OCI-LY7 (cell line): ENCODE results near the gene NDUFAF4. TPM values are rescaled to one million over a fixed set of nuclear protein-coding genes. Genes with fewer than 3 reads are reported as not detected.

Experiments used
- BruUV-seq: library from RNA; stranded (reverse); fragments of 400-500 nt; replicated peaks from 2 replicates; lab custom pipeline; 2021; lab: Mats Ljungman, UMichigan
- CTCF ChIA-PET: fragments of 300-600 bp; sonication (Branson Sonifier 250); formaldehyde crosslinking; loops from one replicate; lab custom pipeline; 2022; ENCODE audit warnings: antibody characterized with exemption; ENCODE audit not compliant: unreplicated experiment; lab: Charles Lee
- POLR2A ChIA-PET: fragments of 300-600 bp; sonication (Branson Sonifier 250); formaldehyde crosslinking; loops from one replicate; lab custom pipeline; 2022; ENCODE audit warnings: antibody characterized with exemption; lab: Charles Lee
- DNase-seq: peaks from one replicate; pipeline ENCODE4 v3.0.0-alpha.2; 2015; ENCODE audit warnings: low spot score
- H2AFZ ChIP-seq: fragments of 200-600 bp; sonication (generic), shearing (Covaris generic); 2 replicates; pipeline ENCODE4 v1.6.1; 2014; ENCODE audit warnings: mild to moderate bottlenecking, antibody characterized with exemption, low read length, moderate library complexity
- H3K27ac ChIP-seq: fragments of 200-600 bp; sonication (generic); 2 replicates; pipeline ENCODE4 v1.5.1; 2014; ENCODE audit warnings: mixed run types, low read depth, mild to moderate bottlenecking, moderate library complexity, low read length, inconsistent platforms; ENCODE audit not compliant: poor library complexity, severe bottlenecking
- H3K36me3 ChIP-seq: fragments of 200-600 bp; sonication (generic); 2 replicates; pipeline ENCODE4 v1.6.1; 2014; ENCODE audit warnings: mild to moderate bottlenecking, antibody characterized with exemption, low read length, moderate library complexity, mixed read lengths; ENCODE audit not compliant: insufficient read depth
- H3K4me1 ChIP-seq: fragments of 200-600 bp; sonication (generic); 2 replicates; pipeline ENCODE4 v1.5.1; 2014; ENCODE audit warnings: mild to moderate bottlenecking, low read length; ENCODE audit not compliant: insufficient read depth, poor library complexity, severe bottlenecking
- H3K4me2 ChIP-seq: fragments of 200-600 bp; sonication (generic); 2 replicates; pipeline ENCODE4 v1.6.1; 2014; ENCODE audit warnings: mild to moderate bottlenecking, low read length
- H3K4me3 ChIP-seq: fragments of 200-600 bp; sonication (generic); 2 replicates; pipeline ENCODE4 v1.5.1; 2014; ENCODE audit warnings: mild to moderate bottlenecking, low read depth, low read length; ENCODE audit not compliant: poor library complexity, severe bottlenecking
- H3K79me2 ChIP-seq: fragments of 200-600 bp; sonication (generic); 2 replicates; pipeline ENCODE4 v1.6.1; 2016; ENCODE audit warnings: low read depth, mild to moderate bottlenecking, low read length, moderate library complexity, mixed read lengths; ENCODE audit not compliant: insufficient read depth
- H3K9me2 ChIP-seq: fragments of 200-600 bp; sonication (generic); 2 replicates; pipeline ENCODE4 v1.6.1; 2016; ENCODE audit warnings: mild to moderate bottlenecking, low read length, mixed read lengths; ENCODE audit not compliant: insufficient read depth
- H3K9me3 ChIP-seq: fragments of 200-600 bp; sonication (generic); 2 replicates; pipeline ENCODE4 v1.6.1; 2014; ENCODE audit warnings: mild to moderate bottlenecking, mixed run types, low read length, mixed read lengths
- H4K20me1 ChIP-seq: fragments of 200-600 bp; sonication (generic); 2 replicates; pipeline ENCODE4 v1.6.1; 2014; ENCODE audit warnings: mild to moderate bottlenecking, antibody characterized with exemption, low read length, moderate library complexity, mixed read lengths; ENCODE audit not compliant: insufficient read depth
- EZH2phosphoT487 ChIP-seq: fragments of 200-600 bp; sonication (generic); IDR thresholded peaks from 2 replicates; pipeline ENCODE4 v1.6.1; 2018; ENCODE audit warnings: low read depth, borderline replicate concordance, mild to moderate bottlenecking, mixed run types, antibody characterized with exemption, low read length, moderate library complexity, mixed read lengths
- intact Hi-C: fragments of 100-400 bp; cut with micrococcal nuclease; formaldehyde crosslinking; loops from one replicate; pipeline ENCODE4 v1.10.0; 2022; ENCODE audit not compliant: unreplicated experiment
- total RNA-seq, 2 experiments: library from RNA; depleted of rRNA in 1 of 2; stranded (reverse); fragments of >200 nt in 1 of 2; shearing (Covaris generic) in 1 of 2; gene quantifications; 2 replicates each; pipeline ENCODE4 v1.2.3, GENCODE V29; 2014 to 2022
- TF ChIP-seq, protein P1 (sequence below): fragments of 200-600 bp; sonication (generic); conservative IDR thresholded peaks from 2 replicates; pipeline ENCODE4 v1.5.1; 2014; ENCODE audit warnings: mild to moderate bottlenecking, antibody characterized with exemption, low read length, moderate library complexity, mixed read lengths

Gene NDUFAF4
- total RNA-seq, 2 experiments from 2014 or later: 31.5 to 80.4 TPM

DNA sequence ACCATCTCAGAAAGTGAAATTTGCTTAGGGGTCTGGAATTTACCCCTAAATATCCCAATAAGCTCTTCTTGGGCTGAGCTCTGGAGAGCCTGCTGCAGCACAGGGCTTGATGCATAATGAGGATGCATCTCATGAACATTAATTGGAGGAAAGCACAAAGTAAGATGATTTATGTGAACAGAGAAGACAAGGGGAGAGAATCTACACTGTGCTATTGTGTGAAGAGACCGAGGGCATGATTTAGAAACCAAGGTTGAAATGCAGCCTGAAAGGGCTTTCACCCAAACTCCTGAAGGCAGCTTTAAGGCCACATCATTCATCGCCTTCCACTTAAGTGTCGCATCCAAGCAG, 32.7 kb downstream of the NDUFAF4 start:
- no TSS peak for BruUV-seq
- CTCF ChIA-PET: no interaction called here
- POLR2A ChIA-PET: interaction anchor here (0.6 to 1.2 kb wide), 2 partner anchors 42 to 363 kb away, joined by 3 read pairs; no protein-coding TSS in a partner anchor

DNA sequence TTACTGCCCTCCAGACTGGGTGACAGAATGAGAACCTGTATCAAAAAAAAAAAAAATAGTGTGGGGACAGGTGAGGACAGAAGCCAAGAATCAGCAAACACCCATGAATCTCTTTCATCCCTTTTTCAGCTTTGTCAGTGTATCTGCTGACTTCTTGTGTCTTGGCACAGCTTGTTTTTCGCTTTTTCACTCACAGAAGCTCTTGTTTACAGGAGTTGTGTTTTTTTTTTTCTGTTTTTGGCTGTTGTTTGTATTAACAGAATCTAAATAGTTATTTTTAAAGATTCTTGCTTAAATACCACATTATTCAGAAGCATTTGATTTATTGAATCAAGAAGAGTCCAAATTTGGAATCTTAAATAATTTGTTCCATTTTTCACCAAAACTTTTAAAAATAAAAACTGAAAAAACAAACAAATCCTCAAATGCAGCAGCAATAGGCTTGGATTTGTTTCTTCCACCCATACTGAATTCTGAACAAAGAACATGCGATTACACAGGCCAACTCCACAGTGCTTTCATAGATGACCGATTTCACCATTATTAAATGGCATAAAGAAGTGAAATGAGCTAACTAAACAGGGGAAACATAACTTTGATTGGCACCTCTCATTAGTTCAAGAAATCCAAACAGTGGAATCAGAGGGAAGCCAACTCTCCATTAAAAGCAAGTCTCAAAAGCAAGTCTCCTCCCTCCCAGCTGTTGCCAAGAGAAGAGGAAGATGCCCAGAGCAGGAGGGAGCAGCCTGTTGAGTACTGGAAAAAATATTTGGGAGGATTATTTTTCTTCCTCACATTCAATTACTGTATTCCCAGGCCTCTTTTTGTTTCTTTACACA, 33.3 kb downstream of the NDUFAF4 start:
- no peak overlapping the region for H3K4me2 ChIP-seq
- no peak overlapping the region for H3K27ac ChIP-seq
- DNase-seq: no peak
- H3K4me3 ChIP-seq: no peak overlapping the region
- TF ChIP-seq, protein P1, sequence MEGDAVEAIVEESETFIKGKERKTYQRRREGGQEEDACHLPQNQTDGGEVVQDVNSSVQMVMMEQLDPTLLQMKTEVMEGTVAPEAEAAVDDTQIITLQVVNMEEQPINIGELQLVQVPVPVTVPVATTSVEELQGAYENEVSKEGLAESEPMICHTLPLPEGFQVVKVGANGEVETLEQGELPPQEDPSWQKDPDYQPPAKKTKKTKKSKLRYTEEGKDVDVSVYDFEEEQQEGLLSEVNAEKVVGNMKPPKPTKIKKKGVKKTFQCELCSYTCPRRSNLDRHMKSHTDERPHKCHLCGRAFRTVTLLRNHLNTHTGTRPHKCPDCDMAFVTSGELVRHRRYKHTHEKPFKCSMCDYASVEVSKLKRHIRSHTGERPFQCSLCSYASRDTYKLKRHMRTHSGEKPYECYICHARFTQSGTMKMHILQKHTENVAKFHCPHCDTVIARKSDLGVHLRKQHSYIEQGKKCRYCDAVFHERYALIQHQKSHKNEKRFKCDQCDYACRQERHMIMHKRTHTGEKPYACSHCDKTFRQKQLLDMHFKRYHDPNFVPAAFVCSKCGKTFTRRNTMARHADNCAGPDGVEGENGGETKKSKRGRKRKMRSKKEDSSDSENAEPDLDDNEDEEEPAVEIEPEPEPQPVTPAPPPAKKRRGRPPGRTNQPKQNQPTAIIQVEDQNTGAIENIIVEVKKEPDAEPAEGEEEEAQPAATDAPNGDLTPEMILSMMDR: no peak
- no peak for TF ChIP-seq EZH2phosphoT487
- H4K20me1 ChIP-seq: no peaks in the 10 kb centered on the region
- ChIA-PET CTCF (no interaction called here), POLR2A (interaction anchor here (0.6 to 1.3 kb wide), 5 partner anchors 10 to 362 kb away, joined by 3 to 4 read pairs (median 3); no protein-coding TSS in a partner anchor)
- H3K9me2 ChIP-seq: no peaks in the 10 kb centered on the region
- peaks cover 7% of the 10 kb centered on the region; the same call in 1 of the 2 replicates for H3K9me3 ChIP-seq
- no TSS peak for BruUV-seq
- intact Hi-C loops: no loop called here
- H3K36me3 ChIP-seq: no peaks in the 10 kb centered on the region
- no peak overlapping the region for H2AFZ ChIP-seq
- no peaks in the 10 kb centered on the region for H3K4me1 ChIP-seq
- no peaks in the 10 kb centered on the region for H3K79me2 ChIP-seq

More for the DNA sequence above, 32.7 kb downstream of the NDUFAF4 start:
- Histone ChIP-seq H2AFZ (no peak overlapping the region), H4K20me1 (no peaks in the 10 kb centered on the region), H3K36me3 (no peaks in the 10 kb centered on the region), H3K79me2 (no peaks in the 10 kb centered on the region), H3K9me2 (no peaks in the 10 kb centered on the region), H3K4me2 (no peak overlapping the region), H3K27ac (no peak overlapping the region), H3K4me1 (no peaks in the 10 kb centered on the region), H3K9me3 (peaks cover 7% of the 10 kb centered on the region; the same call in 1 of the 2 replicates), H3K4me3 (no peak overlapping the region)
- DNase-seq: no peak
- intact Hi-C loops: no loop called here
- no peak for TF ChIP-seq EZH2phosphoT487
- TF ChIP-seq, protein P1: no peak

DNA sequence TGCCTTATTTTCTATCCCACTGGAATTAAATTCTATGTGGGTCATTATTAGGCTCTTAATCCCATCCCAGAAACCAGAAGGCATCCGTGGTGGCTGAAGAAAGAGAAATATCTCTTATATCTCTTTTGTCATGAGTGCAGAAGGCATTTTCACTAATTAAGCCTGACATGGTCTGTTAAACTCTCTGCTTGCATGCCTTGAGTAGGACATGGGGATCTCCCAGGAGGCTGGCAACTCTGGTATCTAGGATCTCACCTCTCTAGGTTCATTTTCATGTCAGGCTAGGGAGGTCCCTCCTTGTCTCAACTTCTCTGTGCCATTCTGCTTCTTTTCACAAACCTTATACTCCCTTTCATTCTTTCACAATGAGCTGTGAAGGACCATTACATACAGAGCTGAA, 35.1 kb downstream of the NDUFAF4 start:
- no TSS peak for BruUV-seq
- ChIA-PET POLR2A (no interaction called here), CTCF (interaction anchor here (0.6 kb wide), 1 partner anchor 200 kb away, joined by 3 read pairs; no protein-coding TSS in a partner anchor)
- intact Hi-C loops: no loop called here
- Histone ChIP-seq H2AFZ (no peak overlapping the region), H3K9me3 (peaks cover 7% of the 10 kb centered on the region; the same call in 1 of the 2 replicates), H3K9me2 (no peaks in the 10 kb centered on the region), H3K36me3 (no peaks in the 10 kb centered on the region), H3K27ac (no peak overlapping the region), H4K20me1 (no peaks in the 10 kb centered on the region), H3K4me1 (no peaks in the 10 kb centered on the region), H3K79me2 (no peaks in the 10 kb centered on the region), H3K4me2 (no peak overlapping the region), H3K4me3 (no peak overlapping the region)
- no peak for DNase-seq
- TF ChIP-seq, protein P1: no peak
- no peak for TF ChIP-seq EZH2phosphoT487
